Measurements from ENCODE around the gene PARD3B. TPM values are rescaled to one million over a fixed set of nuclear protein-coding genes. Genes with fewer than 3 reads are reported as not detected.

Gene PARD3B
- total RNA-seq, 4 donors from 2014 or later, result 32.6 to 65.7 (median 38.6) TPM

DNA sequence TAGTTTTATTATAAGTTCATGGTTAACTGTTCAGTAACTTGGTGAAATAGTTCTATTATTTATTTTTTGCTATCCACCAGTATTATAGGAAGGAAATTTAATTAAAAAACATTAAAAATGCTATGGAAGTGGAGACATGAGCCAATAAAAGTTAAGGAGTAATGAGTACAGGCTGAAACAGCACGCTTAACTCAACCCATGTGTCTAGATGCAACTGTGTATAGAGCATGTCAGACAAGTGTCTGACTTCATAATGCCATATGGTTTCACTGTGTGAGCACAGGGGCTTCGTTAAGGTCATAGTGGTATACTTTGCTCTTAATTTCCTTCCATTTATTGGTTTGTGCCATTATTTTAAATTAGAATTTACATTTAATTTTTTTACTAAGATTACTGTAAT is 570.2 kb downstream of the PARD3B start:
- Histone ChIP-seq H3K27ac (no peak overlapping the region), H3K9me3 (no peaks in the 10 kb centered on the region), H3K36me3 (no peaks in the 10 kb centered on the region), H3K4me1 (no peaks in the 10 kb centered on the region), H3K4me3 (no peak overlapping the region), H3K27me3 (no peaks in the 10 kb centered on the region)
- TF ChIP-seq POLR2AphosphoS5 (IDR thresholded peaks at IDR 0.05) (no peak), EP300 (IDR thresholded peaks at IDR 0.05; ENCODE audit: low read depth) (no peak), POLR2A (IDR thresholded peaks at IDR 0.05) (no peak)
- TF ChIP-seq, protein P1, sequence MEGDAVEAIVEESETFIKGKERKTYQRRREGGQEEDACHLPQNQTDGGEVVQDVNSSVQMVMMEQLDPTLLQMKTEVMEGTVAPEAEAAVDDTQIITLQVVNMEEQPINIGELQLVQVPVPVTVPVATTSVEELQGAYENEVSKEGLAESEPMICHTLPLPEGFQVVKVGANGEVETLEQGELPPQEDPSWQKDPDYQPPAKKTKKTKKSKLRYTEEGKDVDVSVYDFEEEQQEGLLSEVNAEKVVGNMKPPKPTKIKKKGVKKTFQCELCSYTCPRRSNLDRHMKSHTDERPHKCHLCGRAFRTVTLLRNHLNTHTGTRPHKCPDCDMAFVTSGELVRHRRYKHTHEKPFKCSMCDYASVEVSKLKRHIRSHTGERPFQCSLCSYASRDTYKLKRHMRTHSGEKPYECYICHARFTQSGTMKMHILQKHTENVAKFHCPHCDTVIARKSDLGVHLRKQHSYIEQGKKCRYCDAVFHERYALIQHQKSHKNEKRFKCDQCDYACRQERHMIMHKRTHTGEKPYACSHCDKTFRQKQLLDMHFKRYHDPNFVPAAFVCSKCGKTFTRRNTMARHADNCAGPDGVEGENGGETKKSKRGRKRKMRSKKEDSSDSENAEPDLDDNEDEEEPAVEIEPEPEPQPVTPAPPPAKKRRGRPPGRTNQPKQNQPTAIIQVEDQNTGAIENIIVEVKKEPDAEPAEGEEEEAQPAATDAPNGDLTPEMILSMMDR (IDR thresholded peaks at IDR 0.05), result no peak
- in situ Hi-C loops (cut with MboI; ENCODE audit: low pct_ligation_motif_present in 1 of 4, low pct_unique_long_range_greater_than_20kb in 1 of 4, low sequenced_read_pairs in 3 of 4), result no loop called here
- WGBS, 2 donors (ENCODE audit: low coverage in 1 of 2), result 80 to 89% methylated on average over 2 of the region's 2 CpGs
- no peak for DNase-seq
- intact Hi-C loops (cut with DNase I; ENCODE audit: low total_unique reads), result no loop called here

DNA sequence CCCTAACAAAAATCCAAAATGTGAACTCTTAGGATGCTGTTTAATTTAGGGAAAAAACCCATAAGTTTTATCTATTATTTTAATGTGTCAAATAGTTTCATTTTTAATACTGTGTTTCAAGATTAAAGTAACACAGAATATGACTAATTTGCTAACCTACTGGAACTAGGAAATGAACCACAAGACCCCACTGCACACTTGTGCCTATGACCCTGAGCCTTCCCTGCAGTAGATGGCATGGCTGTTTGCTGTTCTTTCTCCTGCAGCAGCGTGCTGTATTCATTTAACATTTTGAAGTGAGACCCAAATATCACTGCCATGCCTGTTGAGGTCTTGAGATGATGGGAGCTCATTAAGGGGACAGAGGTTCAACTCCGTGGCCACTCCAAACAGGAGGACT is 571.9 kb downstream of the PARD3B start:
- intact Hi-C loops (cut with DNase I; ENCODE audit: low total_unique reads), result no loop called here
- in situ Hi-C loops (cut with MboI; ENCODE audit: low pct_ligation_motif_present in 1 of 4, low pct_unique_long_range_greater_than_20kb in 1 of 4, low sequenced_read_pairs in 3 of 4), result no loop called here
- no peak overlapping the region for H3K4me3 ChIP-seq
- TF ChIP-seq POLR2AphosphoS5 (IDR thresholded peaks at IDR 0.05), result no peak
- no peak for TF ChIP-seq POLR2A (IDR thresholded peaks at IDR 0.05)
- TF ChIP-seq, protein P1 (IDR thresholded peaks at IDR 0.05), result no peak
- TF ChIP-seq EP300 (IDR thresholded peaks at IDR 0.05; ENCODE audit: low read depth), result no peak
- H3K27me3 ChIP-seq, result no peaks in the 10 kb centered on the region
- no peak for DNase-seq
- H3K9me3 ChIP-seq, result no peaks in the 10 kb centered on the region
- WGBS, 2 donors (ENCODE audit: low coverage in 1 of 2), result 67 to 79% methylated on average over 1 to 2 of the region's 2 CpGs
- no peaks in the 10 kb centered on the region for H3K4me1 ChIP-seq
- H3K36me3 ChIP-seq, result no peaks in the 10 kb centered on the region
- no peak overlapping the region for H3K27ac ChIP-seq

DNA sequence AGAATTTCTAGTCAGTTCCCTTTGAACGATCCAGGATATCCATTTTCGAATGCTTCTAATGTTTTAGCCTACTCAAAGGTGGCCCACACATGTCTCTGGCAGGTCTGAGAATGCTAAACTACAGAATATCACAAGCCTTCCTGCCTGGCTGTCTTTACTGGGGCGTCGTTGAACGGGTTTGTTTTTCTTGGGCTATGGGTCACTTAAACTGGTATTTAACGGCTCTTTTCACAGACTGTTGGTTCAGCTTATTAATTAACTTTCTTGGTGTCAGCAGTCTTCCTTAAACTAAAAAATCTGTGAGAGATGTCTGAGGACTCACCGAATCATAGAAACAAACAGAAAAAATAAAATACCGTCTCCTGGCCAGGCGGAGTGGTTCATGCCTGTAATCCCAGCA is 573.9 kb downstream of the PARD3B start:
- Histone ChIP-seq H3K36me3 (no peaks in the 10 kb centered on the region), H3K27me3 (no peaks in the 10 kb centered on the region), H3K9me3 (no peaks in the 10 kb centered on the region), H3K27ac (no peak overlapping the region), H3K4me3 (no peak overlapping the region), H3K4me1 (no peaks in the 10 kb centered on the region)
- DNase-seq, result no peak
- no peak for TF ChIP-seq POLR2A (IDR thresholded peaks at IDR 0.05)
- no peak for TF ChIP-seq POLR2AphosphoS5 (IDR thresholded peaks at IDR 0.05)
- TF ChIP-seq, protein P1 (IDR thresholded peaks at IDR 0.05), result no peak
- TF ChIP-seq EP300 (IDR thresholded peaks at IDR 0.05; ENCODE audit: low read depth), result no peak
- in situ Hi-C loops (cut with MboI; ENCODE audit: low pct_ligation_motif_present in 1 of 4, low pct_unique_long_range_greater_than_20kb in 1 of 4, low sequenced_read_pairs in 3 of 4) (no loop called here), intact Hi-C loops (cut with DNase I; ENCODE audit: low total_unique reads) (no loop called here)
- WGBS, 2 donors (ENCODE audit: low coverage in 1 of 2), result 92 to 95% methylated on average over 7 to 9 of the region's 9 CpGs

DNA sequence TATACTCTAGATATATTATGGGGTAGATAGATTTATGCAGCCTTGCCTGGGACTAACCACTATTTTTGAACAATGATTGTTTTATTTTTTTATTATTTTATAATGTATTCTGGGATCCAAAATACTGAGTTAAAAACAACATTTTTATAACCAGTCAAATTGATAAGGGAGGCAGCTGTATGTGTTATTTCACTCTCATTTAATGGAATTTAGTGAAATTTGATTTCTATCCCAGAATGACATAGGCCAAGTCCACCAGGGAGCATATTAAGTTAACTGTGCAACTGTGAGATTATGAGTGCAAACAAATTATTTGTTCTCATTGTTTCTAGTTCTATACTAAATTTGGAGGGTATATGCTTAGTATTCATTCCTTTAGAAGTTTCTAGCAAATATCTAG is 583.5 kb downstream of the PARD3B start:
- no peak overlapping the region for H3K4me3 ChIP-seq
- no peaks in the 10 kb centered on the region for H3K27me3 ChIP-seq
- TF ChIP-seq, protein P1 (IDR thresholded peaks at IDR 0.05), result no peak
- TF ChIP-seq POLR2AphosphoS5 (IDR thresholded peaks at IDR 0.05), result no peak
- no peak for TF ChIP-seq POLR2A (IDR thresholded peaks at IDR 0.05)
- TF ChIP-seq EP300 (IDR thresholded peaks at IDR 0.05; ENCODE audit: low read depth), result no peak
- DNase-seq, result no peak
- H3K4me1 ChIP-seq, result no peaks in the 10 kb centered on the region
- in situ Hi-C loops (cut with MboI; ENCODE audit: low pct_ligation_motif_present in 1 of 4, low pct_unique_long_range_greater_than_20kb in 1 of 4, low sequenced_read_pairs in 3 of 4), result no loop called here
- no peaks in the 10 kb centered on the region for H3K36me3 ChIP-seq
- H3K9me3 ChIP-seq, result no peaks in the 10 kb centered on the region
- H3K27ac ChIP-seq, result no peak overlapping the region
- intact Hi-C loops (cut with DNase I; ENCODE audit: low total_unique reads), result no loop called here

Data from transverse colon (tissue), 4 donors.